ENCODE results near the gene PTPRB. TPM values are rescaled to one million over a fixed set of nuclear protein-coding genes. Genes with fewer than 3 reads are reported as not detected.

The PTPRB gene
- total RNA-seq (2013): 0.06 TPM
- polyA plus RNA-seq (not detected), polyA minus RNA-seq (not detected in 2 replicates), total RNA-seq (0 to 4.8 (median 0.14) reads per million in 11 experiments)

GRCh38 chr12:70637303-70638085, at the start of gene PTPRB:
Gene PTPRB, minus strand, starts transcription at chr12:70637429. Its CDS starts 34 bp downstream, at chr12:70637395.
- Mint-ChIP-seq H3K4me1 (no peaks in the 10 kb centered on the region), H3K4me3 (no peak within 1 kb of the TSS), H3K36me3 (no peaks in the 10 kb centered on the region), H3K27ac (no peak within 1 kb of the TSS), H3K27me3 (ENCODE audit: low read depth in 3 of 3) (peaks cover 0 to 2% (median 0%) of the 10 kb centered on the region in 3 donors), H3K9me3 (peaks cover 0 to 3% (median 2%) of the 10 kb centered on the region in 7 donors)
- no peak within 1 kb of the TSS for H3K27ac ChIP-seq (ENCODE audit: low read depth in 1 of 2, low read length in 2 of 2)
- H3K4me1 ChIP-seq (ENCODE audit: control insufficient read depth in 1 of 2, insufficient read depth in 2 of 2, low read length in 2 of 2): no peaks in the 10 kb centered on the region
- no peak within 1 kb of the TSS for H3K9ac ChIP-seq (ENCODE audit: insufficient read depth, low read length, poor library complexity, severe bottlenecking)
- no peak within 1 kb of the TSS for H2AFZ ChIP-seq (ENCODE audit: insufficient read depth, low read depth, low read length, poor library complexity, severe bottlenecking)
- no peaks in the 10 kb centered on the region for H3K27me3 ChIP-seq (ENCODE audit: control insufficient read depth in 2 of 2, insufficient read depth in 2 of 2, low read length in 2 of 2)
- H3K36me3 ChIP-seq (replicated peaks in 1 of 2; ENCODE audit: control insufficient read depth in 1 of 2, insufficient read depth in 2 of 2, low read length in 2 of 2): no peaks in the 10 kb centered on the region
- no peak within 1 kb of the TSS for H3K4me2 ChIP-seq (replicated peaks; ENCODE audit: extremely low read depth, low read length, poor library complexity, severe bottlenecking)
- no peaks in the 10 kb centered on the region for H4K20me1 ChIP-seq (ENCODE audit: insufficient read depth, low read length)
- H3K4me3 ChIP-seq (replicated peaks in 1 of 3; ENCODE audit: low read depth in 2 of 3, low read length in 3 of 3): no peak within 1 kb of the TSS
- no peaks in the 10 kb centered on the region for H3K79me2 ChIP-seq (ENCODE audit: insufficient read depth, low read length)
- no peak for TF ChIP-seq CTCF (IDR thresholded peaks at IDR 0.05)
- no peaks in the 10 kb centered on the region for H3K9me3 ChIP-seq (replicated peaks in 1 of 2; ENCODE audit: control insufficient read depth in 1 of 2, insufficient read depth in 1 of 2, low read length in 2 of 2)
- DNase-seq: no peak
- WGBS (ENCODE audit: insufficient coverage): no CpG with 5 or more reads among the region's 6 CpGs
- intact Hi-C loops (cut with micrococcal nuclease): no loop called here

GRCh38 chr12:70686907-70687306, 49.7 kb upstream of the PTPRB start:
- no CpG with 5 or more reads among the region's 1 CpG for WGBS (ENCODE audit: insufficient coverage)

More at GRCh38 chr12:70686907-70687306, 49.7 kb upstream of the PTPRB start:
- Mint-ChIP-seq H3K36me3 (no peaks in the 10 kb centered on the region), H3K27me3 (ENCODE audit: low read depth in 3 of 3) (peaks cover 0 to 2% (median 1%) of the 10 kb centered on the region in 3 donors), H3K9me3 (peaks cover 0 to 2% (median 0%) of the 10 kb centered on the region in 7 donors), H3K4me1 (no peaks in the 10 kb centered on the region), H3K4me3 (no peak overlapping the region), H3K27ac (no peak overlapping the region)
- Histone ChIP-seq H3K9me3 (replicated peaks in 1 of 2; ENCODE audit: control insufficient read depth in 1 of 2, insufficient read depth in 1 of 2, low read length in 2 of 2) (no peaks in the 10 kb centered on the region), H3K4me3 (replicated peaks in 1 of 3; ENCODE audit: low read depth in 2 of 3, low read length in 3 of 3) (no peak overlapping the region), H3K36me3 (replicated peaks in 1 of 2; ENCODE audit: control insufficient read depth in 1 of 2, insufficient read depth in 2 of 2, low read length in 2 of 2) (no peaks in the 10 kb centered on the region), H3K4me2 (replicated peaks; ENCODE audit: extremely low read depth, low read length, poor library complexity, severe bottlenecking) (no peak overlapping the region), H2AFZ (ENCODE audit: insufficient read depth, low read depth, low read length, poor library complexity, severe bottlenecking) (no peak overlapping the region), H3K9ac (ENCODE audit: insufficient read depth, low read length, poor library complexity, severe bottlenecking) (no peak overlapping the region), H3K27me3 (ENCODE audit: control insufficient read depth in 2 of 2, insufficient read depth in 2 of 2, low read length in 2 of 2) (no peaks in the 10 kb centered on the region), H3K4me1 (ENCODE audit: control insufficient read depth in 1 of 2, insufficient read depth in 2 of 2, low read length in 2 of 2) (no peaks in the 10 kb centered on the region), H3K27ac (ENCODE audit: low read depth in 1 of 2, low read length in 2 of 2) (no peak overlapping the region), H4K20me1 (ENCODE audit: insufficient read depth, low read length) (no peaks in the 10 kb centered on the region), H3K79me2 (ENCODE audit: insufficient read depth, low read length) (no peaks in the 10 kb centered on the region)
- intact Hi-C loops (cut with micrococcal nuclease): no loop called here
- TF ChIP-seq CTCF (IDR thresholded peaks at IDR 0.05): no peak
- DNase-seq: no peak
